WTC11 (cell line): ENCODE data around the gene RGSL1. TPM values are rescaled to one million over a fixed set of nuclear protein-coding genes. Genes with fewer than 3 reads are reported as not detected.

Source experiments
- ATAC-seq: fragments of 200-7000 bp; cut with Tn5 transposase; 2 replicates; pipeline ENCODE4 v1.10.0; 2021; ENCODE audit warnings: mild to moderate bottlenecking, moderate library complexity
- CTCF ChIA-PET: fragments of 300-600 bp; sonication (Branson Sonifier 250); formaldehyde crosslinking; loops from one replicate; lab custom pipeline; 2021; ENCODE audit warnings: antibody characterized with exemption; lab: Charles Lee
- POLR2A ChIA-PET: fragments of 350-600 bp; sonication (Branson Sonifier 250); formaldehyde crosslinking; loops from one replicate; lab custom pipeline; 2021; ENCODE audit warnings: antibody characterized with exemption; lab: Charles Lee
- DNase-seq: peaks from one replicate; pipeline ENCODE4 v3.0.0; 2021; ENCODE audit warnings: low spot score
- H3K27ac Mint-ChIP-seq: 2 replicates; pipeline ENCODE4 v1.8.0; 2021; ENCODE audit warnings: mixed read lengths
- H3K27me3 Mint-ChIP-seq: 2 replicates; pipeline ENCODE4 v1.8.0; 2021; ENCODE audit warnings: low read depth, mild to moderate bottlenecking, moderate library complexity, mixed read lengths
- H3K36me3 Mint-ChIP-seq: 2 replicates; pipeline ENCODE4 v1.8.0; 2021; ENCODE audit warnings: mixed read lengths
- H3K4me1 Mint-ChIP-seq: 2 replicates; pipeline ENCODE4 v1.8.0; 2022; ENCODE audit warnings: mixed read lengths
- H3K4me3 Mint-ChIP-seq: 2 replicates; pipeline ENCODE4 v1.8.0; 2021; ENCODE audit warnings: mild to moderate bottlenecking, moderate library complexity, mixed read lengths
- H3K9me3 Mint-ChIP-seq: 2 replicates; pipeline ENCODE4 v1.8.0; 2021; ENCODE audit warnings: mixed read lengths
- FOXK1 ChIP-seq: sonication (generic); formaldehyde crosslinking; IDR thresholded peaks from 2 replicates; pipeline ENCODE4 v1.8.0; 2022; ENCODE audit warnings: mild to moderate bottlenecking, moderate library complexity, missing genetic modification reagents
- HMGA2 ChIP-seq: fragments of 250-450 bp; sonication (Bioruptor Pico); IDR thresholded peaks from 2 replicates; pipeline ENCODE4 v1.4.0; 2021; ENCODE audit warnings: mild to moderate bottlenecking, moderate library complexity
- HMGXB4 ChIP-seq: sonication (generic); formaldehyde crosslinking; IDR thresholded peaks from 2 replicates; pipeline ENCODE4 v1.8.1; 2023; ENCODE audit warnings: mild to moderate bottlenecking, moderate library complexity, missing genetic modification reagents
- MXD4 ChIP-seq: fragments of 250-450 bp; sonication (Bioruptor Pico); IDR thresholded peaks from 2 replicates; pipeline ENCODE4 v1.8.0; 2021; ENCODE audit warnings: mild to moderate bottlenecking, moderate library complexity, borderline replicate concordance
- TCF7 ChIP-seq: sonication (generic); formaldehyde crosslinking; IDR thresholded peaks from 2 replicates; pipeline ENCODE4 v1.8.0; 2022; ENCODE audit warnings: mild to moderate bottlenecking, low read depth, missing genetic modification reagents, moderate library complexity
- TP53 ChIP-seq: sonication (generic); formaldehyde crosslinking; IDR thresholded peaks from 2 replicates; pipeline ENCODE4 v1.8.1; 2023; ENCODE audit warnings: mild to moderate bottlenecking, missing genetic modification reagents
- ZNF138 ChIP-seq: sonication (generic); formaldehyde crosslinking; conservative IDR thresholded peaks from 2 replicates; pipeline ENCODE4 v1.8.1; 2022; ENCODE audit warnings: mild to moderate bottlenecking, moderate library complexity, missing genetic modification reagents
- ZNF219 ChIP-seq: sonication (generic); formaldehyde crosslinking; IDR thresholded peaks from 2 replicates; pipeline ENCODE4 v1.8.0; 2023; ENCODE audit warnings: missing genetic modification reagents, mild to moderate bottlenecking, borderline replicate concordance
- ZNF232 ChIP-seq: sonication (generic); formaldehyde crosslinking; IDR thresholded peaks from 2 replicates; pipeline ENCODE4 v1.8.0; 2022; ENCODE audit warnings: mild to moderate bottlenecking, missing genetic modification reagents
- ZNF416 ChIP-seq: fragments of 250-450 bp; sonication (Bioruptor Pico); IDR thresholded peaks from 2 replicates; pipeline ENCODE4 v1.9.0; 2021; ENCODE audit warnings: mild to moderate bottlenecking, inconsistent platforms
- ZNF512 ChIP-seq: sonication (generic); formaldehyde crosslinking; IDR thresholded peaks from 2 replicates; pipeline ENCODE4 v1.8.1; 2022; ENCODE audit warnings: missing genetic modification reagents, borderline replicate concordance
- total RNA-seq: library from RNA; stranded (reverse); gene quantifications from 3 replicates; pipeline ENCODE4 v1.2.3, GENCODE V29; 2021
- TF ChIP-seq, protein P1 (sequence below): fragments of 250-450 bp; sonication (Bioruptor Pico); conservative IDR thresholded peaks from 2 replicates; pipeline ENCODE4 v1.9.0; 2021; ENCODE audit warnings: mild to moderate bottlenecking
- TF ChIP-seq, protein P2 (sequence below): sonication (generic); formaldehyde crosslinking; IDR thresholded peaks from 2 replicates; pipeline ENCODE4 v1.8.1; 2023; ENCODE audit warnings: mild to moderate bottlenecking, missing genetic modification reagents
- TF ChIP-seq, protein P3 (sequence below): sonication (generic); formaldehyde crosslinking; IDR thresholded peaks from 2 replicates; pipeline ENCODE4 v1.8.0; 2023; ENCODE audit warnings: mild to moderate bottlenecking, missing genetic modification reagents
- TF ChIP-seq, protein P4 (sequence below): fragments of 250-450 bp; sonication (Bioruptor Pico); IDR thresholded peaks from 2 replicates; pipeline ENCODE4 v1.9.0; 2021; ENCODE audit warnings: mild to moderate bottlenecking

Gene RGSL1
- total RNA-seq, 1 experiment from 2014 or later = not detected

DNA sequence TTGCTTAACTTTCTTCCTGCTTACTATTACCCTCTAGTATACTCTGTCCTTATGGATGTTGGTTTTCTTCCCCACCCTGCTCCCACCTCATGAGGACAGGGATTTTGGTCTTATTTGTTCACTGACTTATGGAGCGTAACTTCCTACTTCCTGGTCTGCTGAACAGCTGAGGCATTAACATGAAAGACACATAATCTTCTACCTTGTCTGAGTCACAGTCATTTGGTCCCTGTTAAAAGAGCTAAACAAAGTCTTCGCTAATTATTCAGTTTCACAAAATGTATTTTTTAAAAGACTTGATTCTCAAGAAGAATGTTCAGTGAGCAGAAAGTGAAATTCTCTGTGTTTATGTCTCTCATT is 120.6 kb downstream of the RGSL1 start (continued):
- TF ChIP-seq, protein P1, sequence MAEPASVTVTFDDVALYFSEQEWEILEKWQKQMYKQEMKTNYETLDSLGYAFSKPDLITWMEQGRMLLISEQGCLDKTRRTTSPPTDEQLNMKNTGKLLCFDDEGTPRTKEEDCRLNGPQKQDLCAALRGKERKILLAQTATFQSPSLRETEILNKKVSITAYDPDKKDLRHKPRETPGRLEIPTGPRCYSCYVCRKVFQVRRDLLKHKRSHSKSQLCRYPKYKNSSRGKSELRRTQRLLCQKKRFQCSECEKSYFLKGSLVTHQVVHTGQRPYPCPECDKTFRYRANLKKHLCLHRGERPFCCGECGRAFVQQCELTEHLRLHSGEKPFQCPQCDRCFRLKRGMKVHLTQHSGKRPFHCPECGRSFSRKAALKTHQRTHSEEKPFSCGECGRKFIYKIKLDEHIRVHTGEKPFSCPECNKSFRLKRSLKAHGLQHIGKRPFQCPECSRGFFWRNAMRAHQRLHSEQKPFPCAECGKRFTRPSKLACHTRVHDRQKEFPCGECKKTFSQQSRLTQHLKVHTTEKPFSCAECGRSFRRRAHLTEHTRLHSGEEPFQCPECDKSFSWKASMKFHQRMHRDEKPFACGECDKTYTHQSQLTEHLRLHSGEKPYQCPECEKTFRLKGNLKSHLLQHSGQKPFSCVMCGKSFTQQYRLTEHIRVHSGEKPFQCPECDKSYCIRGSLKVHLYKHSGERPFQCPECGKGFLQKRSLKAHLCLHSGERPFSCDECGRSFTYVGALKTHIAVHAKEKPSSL = no peak
- no peak for TF ChIP-seq ZNF219 (CRISPR knock-in tag)

DNA sequence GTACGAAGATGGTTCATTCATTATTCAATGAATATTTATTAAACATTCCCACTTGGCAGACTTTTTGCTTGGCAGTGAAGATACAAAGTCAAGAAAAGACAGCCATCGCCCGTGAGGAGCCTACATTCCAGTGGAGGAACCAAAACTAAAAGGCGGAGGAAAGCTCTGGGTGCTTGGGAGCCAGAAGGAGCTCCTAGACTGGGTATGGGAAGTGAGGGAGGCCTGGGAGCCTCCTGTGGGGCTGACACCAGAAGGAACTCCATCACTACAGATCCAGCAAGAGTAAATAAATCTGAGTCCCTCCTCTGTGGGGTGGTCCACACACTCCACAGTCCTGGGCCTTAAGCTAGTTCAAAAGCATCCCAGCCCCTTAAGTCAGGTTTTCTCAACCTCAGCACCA is 124.2 kb downstream of the RGSL1 start:
- Mint-ChIP-seq H3K4me1 (no peaks in the 10 kb centered on the region), H3K4me3 (no peak overlapping the region), H3K9me3 (peaks cover 6% of the 10 kb centered on the region), H3K27ac (no peak overlapping the region), H3K36me3 (no peaks in the 10 kb centered on the region), H3K27me3 (no peaks in the 10 kb centered on the region; the same call in 1 of the 2 replicates)
- CTCF ChIA-PET = interaction anchor here (1.0 to 1.8 kb wide), 4 partner anchors 25 to 493 kb away, joined by 3 to 6 read pairs (median 4); no protein-coding TSS in a partner anchor
- ATAC-seq = no peak
- POLR2A ChIA-PET = no interaction called here
- DNase-seq = no peak
- TF ChIP-seq HMGA2 (no peak), ZNF512 (no peak), FOXK1 (CRISPR knock-in tag) (no peak), ZNF232 (CRISPR knock-in tag) (no peak), MXD4 (CRISPR knock-in tag) (no peak), ZNF138 (CRISPR knock-in tag) (no peak), TCF7 (no peak), ZNF416 (CRISPR knock-in tag) (no peak), HMGXB4 (CRISPR knock-in tag) (no peak), TP53 (CRISPR knock-in tag) (no peak)
- TF ChIP-seq, protein P2, sequence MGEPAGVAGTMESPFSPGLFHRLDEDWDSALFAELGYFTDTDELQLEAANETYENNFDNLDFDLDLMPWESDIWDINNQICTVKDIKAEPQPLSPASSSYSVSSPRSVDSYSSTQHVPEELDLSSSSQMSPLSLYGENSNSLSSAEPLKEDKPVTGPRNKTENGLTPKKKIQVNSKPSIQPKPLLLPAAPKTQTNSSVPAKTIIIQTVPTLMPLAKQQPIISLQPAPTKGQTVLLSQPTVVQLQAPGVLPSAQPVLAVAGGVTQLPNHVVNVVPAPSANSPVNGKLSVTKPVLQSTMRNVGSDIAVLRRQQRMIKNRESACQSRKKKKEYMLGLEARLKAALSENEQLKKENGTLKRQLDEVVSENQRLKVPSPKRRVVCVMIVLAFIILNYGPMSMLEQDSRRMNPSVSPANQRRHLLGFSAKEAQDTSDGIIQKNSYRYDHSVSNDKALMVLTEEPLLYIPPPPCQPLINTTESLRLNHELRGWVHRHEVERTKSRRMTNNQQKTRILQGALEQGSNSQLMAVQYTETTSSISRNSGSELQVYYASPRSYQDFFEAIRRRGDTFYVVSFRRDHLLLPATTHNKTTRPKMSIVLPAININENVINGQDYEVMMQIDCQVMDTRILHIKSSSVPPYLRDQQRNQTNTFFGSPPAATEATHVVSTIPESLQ = no peak
- TF ChIP-seq, protein P3, sequence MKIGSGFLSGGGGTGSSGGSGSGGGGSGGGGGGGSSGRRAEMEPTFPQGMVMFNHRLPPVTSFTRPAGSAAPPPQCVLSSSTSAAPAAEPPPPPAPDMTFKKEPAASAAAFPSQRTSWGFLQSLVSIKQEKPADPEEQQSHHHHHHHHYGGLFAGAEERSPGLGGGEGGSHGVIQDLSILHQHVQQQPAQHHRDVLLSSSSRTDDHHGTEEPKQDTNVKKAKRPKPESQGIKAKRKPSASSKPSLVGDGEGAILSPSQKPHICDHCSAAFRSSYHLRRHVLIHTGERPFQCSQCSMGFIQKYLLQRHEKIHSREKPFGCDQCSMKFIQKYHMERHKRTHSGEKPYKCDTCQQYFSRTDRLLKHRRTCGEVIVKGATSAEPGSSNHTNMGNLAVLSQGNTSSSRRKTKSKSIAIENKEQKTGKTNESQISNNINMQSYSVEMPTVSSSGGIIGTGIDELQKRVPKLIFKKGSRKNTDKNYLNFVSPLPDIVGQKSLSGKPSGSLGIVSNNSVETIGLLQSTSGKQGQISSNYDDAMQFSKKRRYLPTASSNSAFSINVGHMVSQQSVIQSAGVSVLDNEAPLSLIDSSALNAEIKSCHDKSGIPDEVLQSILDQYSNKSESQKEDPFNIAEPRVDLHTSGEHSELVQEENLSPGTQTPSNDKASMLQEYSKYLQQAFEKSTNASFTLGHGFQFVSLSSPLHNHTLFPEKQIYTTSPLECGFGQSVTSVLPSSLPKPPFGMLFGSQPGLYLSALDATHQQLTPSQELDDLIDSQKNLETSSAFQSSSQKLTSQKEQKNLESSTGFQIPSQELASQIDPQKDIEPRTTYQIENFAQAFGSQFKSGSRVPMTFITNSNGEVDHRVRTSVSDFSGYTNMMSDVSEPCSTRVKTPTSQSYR (CRISPR knock-in tag) = no peak
- TF ChIP-seq, protein P4, sequence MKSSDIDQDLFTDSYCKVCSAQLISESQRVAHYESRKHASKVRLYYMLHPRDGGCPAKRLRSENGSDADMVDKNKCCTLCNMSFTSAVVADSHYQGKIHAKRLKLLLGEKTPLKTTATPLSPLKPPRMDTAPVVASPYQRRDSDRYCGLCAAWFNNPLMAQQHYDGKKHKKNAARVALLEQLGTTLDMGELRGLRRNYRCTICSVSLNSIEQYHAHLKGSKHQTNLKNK (CRISPR knock-in tag) = no peak
